ENCODE results near the gene CACNA1D.

The CACNA1D gene

GRCh38 chr3:53702776-53703530, 208.5 kb downstream of the CACNA1D start:
- Histone ChIP-seq H3K27ac (ENCODE audit: low read depth, low read length) (no peak overlapping the region), H3F3A (ENCODE audit: insufficient read depth) (no peaks in the 10 kb centered on the region), H3K9me2 (replicated peaks; ENCODE audit: insufficient read depth, low read length) (no peaks in the 10 kb centered on the region), H3K36me3 (ENCODE audit: low read length) (no peaks in the 10 kb centered on the region), H3K4me2 (ENCODE audit: low read depth, low read length, poor library complexity, severe bottlenecking) (no peak overlapping the region), H3K9ac (ENCODE audit: low read length) (no peak overlapping the region), H3K79me2 (ENCODE audit: insufficient read depth, low read length) (no peaks in the 10 kb centered on the region), H4K20me1 (ENCODE audit: low read depth, low read length) (no peaks in the 10 kb centered on the region), H3K4me3 (ENCODE audit: insufficient read depth, low read length, poor library complexity, severe bottlenecking) (no peak overlapping the region), H3K27me3 (ENCODE audit: low read length) (no peaks in the 10 kb centered on the region), H3K9me3 (ENCODE audit: insufficient read depth, low read length) (no peaks in the 10 kb centered on the region), H2AFZ (ENCODE audit: low read depth, low read length, severe bottlenecking) (no peak overlapping the region)
- no peak for TF ChIP-seq CTCF (IDR thresholded peaks at IDR 0.05; ENCODE audit: insufficient read depth, low read length, poor library complexity, severe bottlenecking)
- no peak for TF ChIP-seq EZH2phosphoT487 (conservative IDR thresholded peaks at IDR 0.05; ENCODE audit: low read length)

GRCh38 chr3:53703630-53704362, 209.4 kb downstream of the CACNA1D start:
- TF ChIP-seq EZH2phosphoT487 (conservative IDR thresholded peaks at IDR 0.05; ENCODE audit: low read length) = no peak
- TF ChIP-seq CTCF (IDR thresholded peaks at IDR 0.05; ENCODE audit: insufficient read depth, low read length, poor library complexity, severe bottlenecking) = no peak
- H3K79me2 ChIP-seq (ENCODE audit: insufficient read depth, low read length) = no peaks in the 10 kb centered on the region
- no peaks in the 10 kb centered on the region for H3K9me2 ChIP-seq (replicated peaks; ENCODE audit: insufficient read depth, low read length)
- H3F3A ChIP-seq (ENCODE audit: insufficient read depth) = no peaks in the 10 kb centered on the region
- no peaks in the 10 kb centered on the region for H4K20me1 ChIP-seq (ENCODE audit: low read depth, low read length)
- H3K36me3 ChIP-seq (ENCODE audit: low read length) = no peaks in the 10 kb centered on the region
- H3K9me3 ChIP-seq (ENCODE audit: insufficient read depth, low read length) = no peaks in the 10 kb centered on the region
- no peak overlapping the region for H2AFZ ChIP-seq (ENCODE audit: low read depth, low read length, severe bottlenecking)
- H3K4me3 ChIP-seq (ENCODE audit: insufficient read depth, low read length, poor library complexity, severe bottlenecking) = no peak overlapping the region
- H3K27ac ChIP-seq (ENCODE audit: low read depth, low read length) = no peak overlapping the region
- no peak overlapping the region for H3K4me2 ChIP-seq (ENCODE audit: low read depth, low read length, poor library complexity, severe bottlenecking)
- no peak overlapping the region for H3K9ac ChIP-seq (ENCODE audit: low read length)
- no peaks in the 10 kb centered on the region for H3K27me3 ChIP-seq (ENCODE audit: low read length)

GRCh38 chr3:53704363-53704725, 209.9 kb downstream of the CACNA1D start:
- TF ChIP-seq CTCF (IDR thresholded peaks at IDR 0.05; ENCODE audit: insufficient read depth, low read length, poor library complexity, severe bottlenecking) = no peak
- no peak for TF ChIP-seq EZH2phosphoT487 (conservative IDR thresholded peaks at IDR 0.05; ENCODE audit: low read length)
- H3K4me2 ChIP-seq (ENCODE audit: low read depth, low read length, poor library complexity, severe bottlenecking) = no peak overlapping the region
- no peak overlapping the region for H3K4me3 ChIP-seq (ENCODE audit: insufficient read depth, low read length, poor library complexity, severe bottlenecking)
- H3K79me2 ChIP-seq (ENCODE audit: insufficient read depth, low read length) = no peaks in the 10 kb centered on the region
- H3F3A ChIP-seq (ENCODE audit: insufficient read depth) = no peaks in the 10 kb centered on the region
- no peaks in the 10 kb centered on the region for H4K20me1 ChIP-seq (ENCODE audit: low read depth, low read length)
- H3K27ac ChIP-seq (ENCODE audit: low read depth, low read length) = no peak overlapping the region
- no peak overlapping the region for H2AFZ ChIP-seq (ENCODE audit: low read depth, low read length, severe bottlenecking)
- no peak overlapping the region for H3K9ac ChIP-seq (ENCODE audit: low read length)
- no peaks in the 10 kb centered on the region for H3K36me3 ChIP-seq (ENCODE audit: low read length)
- no peaks in the 10 kb centered on the region for H3K27me3 ChIP-seq (ENCODE audit: low read length)
- no peaks in the 10 kb centered on the region for H3K9me2 ChIP-seq (replicated peaks; ENCODE audit: insufficient read depth, low read length)
- H3K9me3 ChIP-seq (ENCODE audit: insufficient read depth, low read length) = no peaks in the 10 kb centered on the region

All from SU-DHL-6 (cell line).